ENCODE data around the gene HFE. TPM values are rescaled to one million over a fixed set of nuclear protein-coding genes. Genes with fewer than 3 reads are reported as not detected.
A peak's percentile ranks its signal among the peaks of the same experiment; 100 is the strongest.

HFE gene
- total and polyA plus RNA-seq, 2 of the 13 experiments (the other 11 are each of a cell fraction or from before 2014, with no cell fraction given): 3.7 to 6.3 TPM

DNA sequence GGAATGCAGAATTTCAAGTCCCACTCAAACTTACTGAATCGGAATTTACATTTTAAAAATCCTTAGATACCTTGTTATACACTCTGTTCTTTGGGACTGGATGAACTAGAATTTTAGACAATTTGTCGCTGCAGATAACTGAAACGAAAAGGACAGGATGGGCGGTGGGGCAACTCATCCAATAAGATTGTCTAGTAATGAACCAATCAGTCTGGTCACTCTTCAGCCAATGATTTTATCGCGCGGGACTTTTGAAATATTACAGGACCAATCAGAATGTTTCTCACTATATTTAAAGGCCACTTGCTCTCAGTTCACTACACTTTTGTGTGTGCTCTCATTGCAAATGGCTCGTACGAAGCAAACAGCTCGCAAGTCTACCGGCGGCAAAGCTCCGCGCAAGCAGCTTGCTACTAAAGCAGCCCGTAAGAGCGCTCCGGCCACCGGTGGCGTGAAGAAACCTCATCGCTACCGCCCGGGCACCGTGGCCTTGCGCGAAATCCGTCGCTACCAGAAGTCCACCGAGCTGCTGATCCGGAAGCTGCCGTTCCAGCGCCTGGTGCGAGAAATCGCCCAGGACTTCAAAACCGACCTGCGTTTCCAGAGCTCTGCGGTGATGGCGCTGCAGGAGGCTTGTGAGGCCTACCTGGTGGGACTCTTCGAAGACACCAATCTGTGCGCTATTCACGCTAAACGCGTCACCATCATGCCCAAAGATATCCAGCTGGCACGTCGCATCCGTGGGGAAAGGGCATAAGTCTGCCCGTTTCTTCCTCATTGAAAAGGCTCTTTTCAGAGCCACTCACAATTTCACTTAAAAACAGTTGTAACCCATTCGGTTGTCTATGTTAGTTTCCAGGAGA, 41.9 kb upstream of the HFE start (continued):
- TF ChIP-seq, protein P1, sequence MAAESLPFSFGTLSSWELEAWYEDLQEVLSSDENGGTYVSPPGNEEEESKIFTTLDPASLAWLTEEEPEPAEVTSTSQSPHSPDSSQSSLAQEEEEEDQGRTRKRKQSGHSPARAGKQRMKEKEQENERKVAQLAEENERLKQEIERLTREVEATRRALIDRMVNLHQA (CRISPR knock-in tag; IDR thresholded peaks at IDR 0.05): peak; percentile 39; the same call in 1 of the 2 replicates
- no peak for TF ChIP-seq RARA (CRISPR knock-in tag; IDR thresholded peaks at IDR 0.05)
- TF ChIP-seq CHD2 (IDR thresholded peaks at IDR 0.05; ENCODE audit: low read depth, low read length): no peak
- peak; percentile 41; the same call in 1 of the 2 replicates for TF ChIP-seq ZNF510 (CRISPR knock-in tag; IDR thresholded peaks at IDR 0.05; ENCODE audit: low read depth)
- TF ChIP-seq, protein P2, sequence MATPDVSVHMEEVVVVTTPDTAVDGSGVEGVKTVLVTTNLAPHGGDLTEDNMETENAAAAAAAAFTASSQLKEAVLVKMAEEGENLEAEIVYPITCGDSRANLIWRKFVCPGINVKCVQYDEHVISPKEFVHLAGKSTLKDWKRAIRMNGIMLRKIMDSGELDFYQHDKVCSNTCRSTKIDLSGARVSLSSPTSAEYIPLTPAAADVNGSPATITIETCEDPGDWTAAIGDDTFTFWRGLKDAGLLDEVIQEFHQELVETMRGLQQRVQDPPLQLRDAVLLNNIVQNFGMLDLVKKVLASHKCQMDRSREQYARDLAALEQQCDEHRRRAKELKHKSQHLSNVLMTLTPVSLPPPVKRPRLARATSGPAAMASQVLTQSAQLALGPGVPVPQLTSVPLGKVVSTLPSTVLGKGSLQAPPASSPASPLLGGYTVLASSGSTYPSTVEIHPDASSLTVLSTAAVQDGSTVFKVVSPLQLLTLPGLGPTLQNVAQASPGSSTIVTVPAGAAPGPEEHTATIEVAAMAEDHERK (CRISPR knock-in tag; IDR thresholded peaks at IDR 0.05; ENCODE audit: low read depth): peak; percentile 11
- TF ChIP-seq, protein P3, sequence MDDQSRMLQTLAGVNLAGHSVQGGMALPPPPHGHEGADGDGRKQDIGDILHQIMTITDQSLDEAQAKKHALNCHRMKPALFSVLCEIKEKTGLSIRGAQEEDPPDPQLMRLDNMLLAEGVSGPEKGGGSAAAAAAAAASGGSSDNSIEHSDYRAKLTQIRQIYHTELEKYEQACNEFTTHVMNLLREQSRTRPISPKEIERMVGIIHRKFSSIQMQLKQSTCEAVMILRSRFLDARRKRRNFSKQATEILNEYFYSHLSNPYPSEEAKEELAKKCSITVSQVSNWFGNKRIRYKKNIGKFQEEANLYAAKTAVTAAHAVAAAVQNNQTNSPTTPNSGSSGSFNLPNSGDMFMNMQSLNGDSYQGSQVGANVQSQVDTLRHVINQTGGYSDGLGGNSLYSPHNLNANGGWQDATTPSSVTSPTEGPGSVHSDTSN (CRISPR knock-in tag; IDR thresholded peaks at IDR 0.05; ENCODE audit: borderline replicate concordance): peak; percentile 86; the same call in 1 of the 2 replicates
- TF ChIP-seq KDM5A (IDR thresholded peaks at IDR 0.05; ENCODE audit: borderline replicate concordance, low read length): peak; percentile 43; the same call in 1 of the 2 replicates
- no peak; the same call in 1 of the 2 replicates for TF ChIP-seq ZNF777 (CRISPR knock-in tag; IDR thresholded peaks at IDR 0.05)
- peak; percentile 91 for TF ChIP-seq ZNF225 (CRISPR knock-in tag; IDR thresholded peaks at IDR 0.05)
- no peak; the same call in 1 of the 2 replicates for TF ChIP-seq KDM6A (CRISPR knock-in tag; IDR thresholded peaks at IDR 0.05; ENCODE audit: low read depth)
- TF ChIP-seq TBL1XR1 (IDR thresholded peaks at IDR 0.05; ENCODE audit: borderline replicate concordance, low read length, partially characterized antibody): peak; percentile 71
- TF ChIP-seq, protein P4, sequence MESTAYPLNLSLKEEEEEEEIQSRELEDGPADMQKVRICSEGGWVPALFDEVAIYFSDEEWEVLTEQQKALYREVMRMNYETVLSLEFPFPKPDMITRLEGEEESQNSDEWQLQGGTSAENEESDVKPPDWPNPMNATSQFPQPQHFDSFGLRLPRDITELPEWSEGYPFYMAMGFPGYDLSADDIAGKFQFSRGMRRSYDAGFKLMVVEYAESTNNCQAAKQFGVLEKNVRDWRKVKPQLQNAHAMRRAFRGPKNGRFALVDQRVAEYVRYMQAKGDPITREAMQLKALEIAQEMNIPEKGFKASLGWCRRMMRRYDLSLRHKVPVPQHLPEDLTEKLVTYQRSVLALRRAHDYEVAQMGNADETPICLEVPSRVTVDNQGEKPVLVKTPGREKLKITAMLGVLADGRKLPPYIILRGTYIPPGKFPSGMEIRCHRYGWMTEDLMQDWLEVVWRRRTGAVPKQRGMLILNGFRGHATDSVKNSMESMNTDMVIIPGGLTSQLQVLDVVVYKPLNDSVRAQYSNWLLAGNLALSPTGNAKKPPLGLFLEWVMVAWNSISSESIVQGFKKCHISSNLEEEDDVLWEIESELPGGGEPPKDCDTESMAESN (CRISPR knock-in tag; conservative IDR thresholded peaks at IDR 0.05): peak; percentile 96
- peak; percentile 95 for TF ChIP-seq ZNF430 (CRISPR knock-in tag; IDR thresholded peaks at IDR 0.05)
- TF ChIP-seq, protein P5, sequence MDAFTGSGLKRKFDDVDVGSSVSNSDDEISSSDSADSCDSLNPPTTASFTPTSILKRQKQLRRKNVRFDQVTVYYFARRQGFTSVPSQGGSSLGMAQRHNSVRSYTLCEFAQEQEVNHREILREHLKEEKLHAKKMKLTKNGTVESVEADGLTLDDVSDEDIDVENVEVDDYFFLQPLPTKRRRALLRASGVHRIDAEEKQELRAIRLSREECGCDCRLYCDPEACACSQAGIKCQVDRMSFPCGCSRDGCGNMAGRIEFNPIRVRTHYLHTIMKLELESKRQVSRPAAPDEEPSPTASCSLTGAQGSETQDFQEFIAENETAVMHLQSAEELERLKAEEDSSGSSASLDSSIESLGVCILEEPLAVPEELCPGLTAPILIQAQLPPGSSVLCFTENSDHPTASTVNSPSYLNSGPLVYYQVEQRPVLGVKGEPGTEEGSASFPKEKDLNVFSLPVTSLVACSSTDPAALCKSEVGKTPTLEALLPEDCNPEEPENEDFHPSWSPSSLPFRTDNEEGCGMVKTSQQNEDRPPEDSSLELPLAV (CRISPR knock-in tag; conservative IDR thresholded peaks at IDR 0.05; ENCODE audit: low read depth): no peak; the same call in 1 of the 2 replicates
- TF ChIP-seq ZFP36L1 (CRISPR knock-in tag; IDR thresholded peaks at IDR 0.05): peak; percentile 65; the same call in 1 of the 2 replicates
- TF ChIP-seq, protein P6, sequence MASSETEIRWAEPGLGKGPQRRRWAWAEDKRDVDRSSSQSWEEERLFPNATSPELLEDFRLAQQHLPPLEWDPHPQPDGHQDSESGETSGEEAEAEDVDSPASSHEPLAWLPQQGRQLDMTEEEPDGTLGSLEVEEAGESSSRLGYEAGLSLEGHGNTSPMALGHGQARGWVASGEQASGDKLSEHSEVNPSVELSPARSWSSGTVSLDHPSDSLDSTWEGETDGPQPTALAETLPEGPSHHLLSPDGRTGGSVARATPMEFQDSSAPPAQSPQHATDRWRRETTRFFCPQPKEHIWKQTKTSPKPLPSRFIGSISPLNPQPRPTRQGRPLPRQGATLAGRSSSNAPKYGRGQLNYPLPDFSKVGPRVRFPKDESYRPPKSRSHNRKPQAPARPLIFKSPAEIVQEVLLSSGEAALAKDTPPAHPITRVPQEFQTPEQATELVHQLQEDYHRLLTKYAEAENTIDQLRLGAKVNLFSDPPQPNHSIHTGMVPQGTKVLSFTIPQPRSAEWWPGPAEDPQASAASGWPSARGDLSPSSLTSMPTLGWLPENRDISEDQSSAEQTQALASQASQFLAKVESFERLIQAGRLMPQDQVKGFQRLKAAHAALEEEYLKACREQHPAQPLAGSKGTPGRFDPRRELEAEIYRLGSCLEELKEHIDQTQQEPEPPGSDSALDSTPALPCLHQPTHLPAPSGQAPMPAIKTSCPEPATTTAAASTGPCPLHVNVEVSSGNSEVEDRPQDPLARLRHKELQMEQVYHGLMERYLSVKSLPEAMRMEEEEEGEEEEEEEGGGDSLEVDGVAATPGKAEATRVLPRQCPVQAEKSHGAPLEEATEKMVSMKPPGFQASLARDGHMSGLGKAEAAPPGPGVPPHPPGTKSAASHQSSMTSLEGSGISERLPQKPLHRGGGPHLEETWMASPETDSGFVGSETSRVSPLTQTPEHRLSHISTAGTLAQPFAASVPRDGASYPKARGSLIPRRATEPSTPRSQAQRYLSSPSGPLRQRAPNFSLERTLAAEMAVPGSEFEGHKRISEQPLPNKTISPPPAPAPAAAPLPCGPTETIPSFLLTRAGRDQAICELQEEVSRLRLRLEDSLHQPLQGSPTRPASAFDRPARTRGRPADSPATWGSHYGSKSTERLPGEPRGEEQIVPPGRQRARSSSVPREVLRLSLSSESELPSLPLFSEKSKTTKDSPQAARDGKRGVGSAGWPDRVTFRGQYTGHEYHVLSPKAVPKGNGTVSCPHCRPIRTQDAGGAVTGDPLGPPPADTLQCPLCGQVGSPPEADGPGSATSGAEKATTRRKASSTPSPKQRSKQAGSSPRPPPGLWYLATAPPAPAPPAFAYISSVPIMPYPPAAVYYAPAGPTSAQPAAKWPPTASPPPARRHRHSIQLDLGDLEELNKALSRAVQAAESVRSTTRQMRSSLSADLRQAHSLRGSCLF (CRISPR knock-in tag; IDR thresholded peaks at IDR 0.05; ENCODE audit: borderline replicate concordance): no peak
